ENCODE data around the gene ENOX1. TPM values are rescaled to one million over a fixed set of nuclear protein-coding genes. Genes with fewer than 3 reads are reported as not detected.

ENOX1 gene
- total and polyA plus RNA-seq, 2 of the 8 experiments (the other 6 are each of a cell fraction or from before 2014, with no cell fraction given) = 0.23 to 0.37 TPM

DNA sequence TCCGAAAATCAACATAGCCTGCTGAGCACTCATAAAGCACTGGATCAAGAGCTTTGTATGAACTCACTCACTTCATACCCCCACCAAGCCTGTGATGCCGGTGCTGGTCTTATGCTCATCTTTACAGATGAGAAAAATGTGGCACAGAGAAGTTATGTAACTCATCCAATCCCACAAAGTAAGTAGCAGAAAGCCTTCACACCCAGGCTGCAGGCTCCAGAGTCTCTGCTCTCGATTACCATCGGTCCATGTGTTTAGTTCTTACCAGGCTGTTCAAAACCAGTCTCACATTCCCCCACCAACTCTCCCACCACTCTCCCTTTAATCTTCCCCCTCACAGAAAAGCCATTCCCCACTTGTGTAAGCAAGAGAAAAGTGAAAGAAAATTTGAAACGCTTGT, 487.4 kb downstream of the ENOX1 start:
- Histone ChIP-seq H3K79me1 (ENCODE audit: low read depth, low read length) (no peaks in the 10 kb centered on the region), H3K9me3 (ENCODE audit: insufficient read depth in 2 of 2, low read depth in 1 of 2, low read length in 1 of 2) (no peaks in the 10 kb centered on the region), H3K36me3 (ENCODE audit: control insufficient read depth in 2 of 4, insufficient read depth in 4 of 4, low read length in 3 of 4) (no peaks in the 10 kb centered on the region), H2BK15ac (ENCODE audit: low read length) (no peak overlapping the region), H2AFZ (ENCODE audit: low read length) (no peak overlapping the region), H4K8ac (ENCODE audit: extremely low read depth, insufficient read depth, low read length) (no peak overlapping the region), H2BK120ac (replicated peaks; ENCODE audit: low read depth, low read length) (no peak overlapping the region), H3K4me3 (ENCODE audit: extremely low read depth in 1 of 4, insufficient read depth in 2 of 4, low read depth in 3 of 4, low read length in 4 of 4) (no peak overlapping the region), H2AK5ac (ENCODE audit: low read depth, low read length) (no peak overlapping the region), H4K91ac (replicated peaks; ENCODE audit: insufficient read length, low read length) (no peak overlapping the region), H3K27me3 (replicated peaks in 1 of 4; ENCODE audit: control insufficient read depth in 3 of 4, extremely low read depth in 1 of 4, insufficient read depth in 3 of 4, low read length in 3 of 4) (no peaks in the 10 kb centered on the region; a peak in 1 of 7 replicates), H2BK20ac (ENCODE audit: low read length) (no peak overlapping the region), H3K9ac (replicated peaks in 1 of 4; ENCODE audit: extremely low read depth in 1 of 4, low read depth in 3 of 4, low read length in 3 of 4) (no peak overlapping the region), H4K5ac (ENCODE audit: insufficient read length, low read depth, low read length) (no peak overlapping the region), H3K27ac (ENCODE audit: low read depth, low read length) (no peak overlapping the region), H3K4me2 (ENCODE audit: insufficient read depth in 1 of 2, low read depth in 2 of 2, low read length in 2 of 2) (no peak overlapping the region), H3K23ac (ENCODE audit: insufficient read length) (no peak overlapping the region), H3K4me1 (replicated peaks in 1 of 4; ENCODE audit: control insufficient read depth in 3 of 4, insufficient read depth in 4 of 4, low read length in 3 of 4) (0 out of 7 replicates have a peak, but pooled peaks cover 0 to 4% (median 0%) of the 10 kb centered on the region in 4 experiments), H2BK12ac (ENCODE audit: low read depth, low read length) (no peak overlapping the region), H3K79me2 (ENCODE audit: control insufficient read depth in 1 of 2, insufficient read depth in 2 of 2, low read length in 2 of 2) (no peaks in the 10 kb centered on the region), H2BK5ac (ENCODE audit: low read depth, low read length) (no peak overlapping the region), H3K4ac (replicated peaks; ENCODE audit: insufficient read length, low read depth, low read length) (no peak overlapping the region), H3K23me2 (ENCODE audit: low read depth, low read length) (no peaks in the 10 kb centered on the region), H3K14ac (ENCODE audit: insufficient read length) (no peak overlapping the region), H3K56ac (replicated peaks; ENCODE audit: insufficient read length, low read depth, low read length) (no peak overlapping the region), H3K18ac (ENCODE audit: extremely low read depth, low read length) (no peak overlapping the region), H4K20me1 (replicated peaks in 1 of 2; ENCODE audit: control insufficient read depth in 1 of 2, insufficient read depth in 2 of 2, low read length in 2 of 2) (no peaks in the 10 kb centered on the region)
- 86% methylated on average over 5 of the region's 5 CpGs; no CpG with 5 or more reads in 1 of the 2 experiments for WGBS, 2 experiments (ENCODE audit: extremely low coverage in 1 of 2, insufficient coverage in 1 of 2, insufficient read length in 1 of 2, insufficient replicate concordance in 2 of 2, low coverage in 1 of 2, low lambda C conversion rate in 2 of 2, missing lambda C conversion rate in 1 of 2)
- DNase-seq (ENCODE audit: low read depth in 1 of 2, low spot score in 2 of 2) (no peak), FAIRE-seq (no peak)
- CTCF ChIA-PET (ENCODE audit: partially characterized antibody) = interaction anchor here (0.7 to 1.5 kb wide), 2 partner anchors 27 to 655 kb away, joined by 3 read pairs; no protein-coding TSS in a partner anchor
- POLR2A ChIA-PET (ENCODE audit: partially characterized antibody) = no interaction called here
- TF ChIP-seq TEAD4 (IDR thresholded peaks at IDR 0.05; ENCODE audit: low read depth, low read length) (no peak), JUN (IDR thresholded peaks at IDR 0.05; ENCODE audit: low read depth, low read length) (no peak), KDM4A (IDR thresholded peaks at IDR 0.05; ENCODE audit: low read depth, low read length, severe bottlenecking) (no peak), MAFK (IDR thresholded peaks at IDR 0.05; ENCODE audit: low read depth, low read length) (no peak), JUND (IDR thresholded peaks at IDR 0.05; ENCODE audit: low read length) (no peak), SP4 (IDR thresholded peaks at IDR 0.05; ENCODE audit: low read length) (no peak), NANOG (IDR thresholded peaks at IDR 0.05; ENCODE audit: insufficient read depth, low read depth, low read length, poor library complexity, severe bottlenecking) (no peak), SIX5 (IDR thresholded peaks at IDR 0.05; ENCODE audit: low read depth, low read length) (no peak), HDAC6 (IDR thresholded peaks at IDR 0.05; ENCODE audit: low read depth, low read length) (no peak), TCF12 (IDR thresholded peaks at IDR 0.05; ENCODE audit: low read depth, low read length) (no peak), NRF1 (IDR thresholded peaks at IDR 0.05; ENCODE audit: low read depth, low read length) (no peak), RXRA (IDR thresholded peaks at IDR 0.05; ENCODE audit: insufficient read depth, low read depth, low read length) (no peak), KDM1A (IDR thresholded peaks at IDR 0.05; ENCODE audit: borderline replicate concordance, low read length) (no peak), CHD2 (IDR thresholded peaks at IDR 0.05; ENCODE audit: low read length) (no peak)
- TF ChIP-seq, protein P1, sequence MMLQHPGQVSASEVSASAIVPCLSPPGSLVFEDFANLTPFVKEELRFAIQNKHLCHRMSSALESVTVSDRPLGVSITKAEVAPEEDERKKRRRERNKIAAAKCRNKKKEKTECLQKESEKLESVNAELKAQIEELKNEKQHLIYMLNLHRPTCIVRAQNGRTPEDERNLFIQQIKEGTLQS (IDR thresholded peaks at IDR 0.05; ENCODE audit: insufficient read depth, low read depth, low read length) = no peak

Data from H1 (cell line).